Right atrium auricular region (tissue), 2 donors: Measurements from ENCODE around the gene GUCY1B1. TPM values are rescaled to one million over a fixed set of nuclear protein-coding genes. Genes with fewer than 3 reads are reported as not detected.

Experiments used
- total RNA-seq, 2 donors: library from RNA; depleted of rRNA; stranded (reverse); fragments of >200 nt; gene quantifications; one replicate each; pipeline ENCODE4 v1.1.0, GENCODE V29; 2016

GUCY1B1 gene
- total RNA-seq, 2 donors from 2014 or later = 11.3 to 15.0 TPM

Other genes with a start within 250 kb of the GUCY1B1 start
- gene GUCY1A1, start 92.2 kb upstream of the GUCY1B1 start, total RNA-seq = 10 to 100 TPM; 35.5 to 52.5 TPM
- gene ASIC5, start 107.3 kb downstream of the GUCY1B1 start, total RNA-seq = not detected
- gene TDO2, start 144.7 kb downstream of the GUCY1B1 start, total RNA-seq = not detected
- 10 to 100 TPM; 11.4 to 14.9 TPM for gene CTSO, start 194.8 kb downstream of the GUCY1B1 start, total RNA-seq